Thyroid gland (tissue), 4 donors: ENCODE data around the gene DPYSL5. TPM values are rescaled to one million over a fixed set of nuclear protein-coding genes. Genes with fewer than 3 reads are reported as not detected.
"Not testable (repeated sequence)": the region's sequence is repeated elsewhere in the genome, so short reads cannot be mapped to it uniquely, and the experiment has no call there.

Experiments
- DNase-seq, 2 donors: peaks; one replicate each; pipeline ENCODE4 v3.0.0-alpha.2; 2019
- H3K27ac ChIP-seq, 3 donors: fragments of 200-600 bp; sonication (generic); 1 replicate in 2 of 3; 2 replicates in 1 of 3; pipeline ENCODE4 v1.5.1; 2016 to 2019; ENCODE audit warnings: mild to moderate bottlenecking in 1 of 3, moderate library complexity in 1 of 3
- H3K27me3 ChIP-seq: fragments of 200-600 bp; sonication (generic); one replicate; pipeline ENCODE4 v1.5.1; 2019
- H3K36me3 ChIP-seq, 2 donors: fragments of 200-600 bp; sonication (generic); one replicate each; pipeline ENCODE4 v1.5.1; 2016 to 2019
- H3K4me1 ChIP-seq, 2 donors: fragments of 200-600 bp; sonication (generic); one replicate each; pipeline ENCODE4 v1.5.1; 2017 to 2019
- H3K4me3 ChIP-seq, 3 donors: fragments of 200-600 bp; sonication (generic); replicated peaks in 1 of 3; 1 replicate in 2 of 3; 2 replicates in 1 of 3; pipeline ENCODE4 v1.5.1; 2016; ENCODE audit warnings: mild to moderate bottlenecking in 1 of 3
- H3K9me3 ChIP-seq: fragments of 200-600 bp; sonication (generic); one replicate; pipeline ENCODE4 v1.5.1; 2017
- POLR2A ChIP-seq, 2 donors: fragments of 450-650 bp; IDR thresholded peaks; one replicate each; pipeline ENCODE4 v1.6.1; 2017; ENCODE audit warnings: antibody characterized with exemption in 2 of 2, mild to moderate bottlenecking in 2 of 2, moderate library complexity in 1 of 2
- WGBS, 2 donors: methylation state at CpG; one replicate each; pipeline ENCODE4 v1.1.5; 2017; 5-methylcytosine and 5-hydroxymethylcytosine counted together
- intact Hi-C: fragments of 100-400 bp; cut with DNase I; formaldehyde crosslinking; loops from one replicate; pipeline ENCODE4 v1.15.1; 2023
- total RNA-seq, 4 donors: library from RNA; depleted of rRNA; stranded (reverse); fragments of >200 nt; gene quantifications; one replicate each; pipeline ENCODE4 v1.2.3, GENCODE V29; 2016
- TF ChIP-seq, protein P1 (sequence below), 6 experiments: fragments of 200-600 bp in 3 of 6; fragments of 450-650 bp in 3 of 6; sonication (generic) in 3 of 6; IDR thresholded peaks; one replicate each; pipeline ENCODE4 v1.5.1; 2016 to 2019; ENCODE audit warnings: antibody characterized with exemption in 6 of 6, mild to moderate bottlenecking in 2 of 6, inconsistent platforms in 1 of 6, moderate library complexity in 1 of 6

Gene DPYSL5
- total RNA-seq, 4 donors from 2014 or later = not detected

DNA sequence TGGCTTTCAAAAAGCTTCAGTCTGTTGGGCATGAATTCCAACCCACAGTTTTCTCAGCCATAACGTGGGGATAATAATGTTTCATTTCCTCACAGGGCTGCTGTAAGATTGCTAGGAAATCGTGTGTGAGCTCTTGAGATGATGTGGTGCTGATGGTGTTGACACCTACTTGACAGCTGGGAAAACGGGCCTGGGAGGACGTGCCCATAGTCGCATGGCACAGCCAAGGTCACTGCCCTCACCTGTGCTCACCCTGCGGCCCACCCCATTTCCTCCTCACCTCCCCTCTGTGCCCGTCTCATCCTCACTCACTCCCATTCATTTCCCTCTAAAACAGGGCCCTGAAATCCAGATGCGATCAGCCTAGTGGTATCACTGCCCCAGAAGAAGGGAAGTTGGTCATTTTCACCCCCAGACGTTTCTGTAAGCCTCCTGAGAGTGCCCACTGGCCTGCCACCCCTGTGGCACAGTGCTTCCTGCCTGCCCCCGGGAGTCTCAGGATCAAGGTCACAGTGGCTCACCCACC is 33.0 kb downstream of the DPYSL5 start:
- no peaks in the 10 kb centered on the region for H3K27me3 ChIP-seq
- H3K9me3 ChIP-seq = no peaks in the 10 kb centered on the region
- WGBS, 2 donors = 79 to 81% methylated on average over 10 of the region's 10 CpGs
- H3K4me1 ChIP-seq = no peaks in the 10 kb centered on the region
- no peak overlapping the region for H3K4me3 ChIP-seq
- intact Hi-C loops = no loop called here
- no peaks in the 10 kb centered on the region for H3K36me3 ChIP-seq
- no peak overlapping the region for H3K27ac ChIP-seq
- DNase-seq = no peak
- TF ChIP-seq POLR2A (IDR thresholded peaks at IDR 0.05) = no peak
- TF ChIP-seq, protein P1, sequence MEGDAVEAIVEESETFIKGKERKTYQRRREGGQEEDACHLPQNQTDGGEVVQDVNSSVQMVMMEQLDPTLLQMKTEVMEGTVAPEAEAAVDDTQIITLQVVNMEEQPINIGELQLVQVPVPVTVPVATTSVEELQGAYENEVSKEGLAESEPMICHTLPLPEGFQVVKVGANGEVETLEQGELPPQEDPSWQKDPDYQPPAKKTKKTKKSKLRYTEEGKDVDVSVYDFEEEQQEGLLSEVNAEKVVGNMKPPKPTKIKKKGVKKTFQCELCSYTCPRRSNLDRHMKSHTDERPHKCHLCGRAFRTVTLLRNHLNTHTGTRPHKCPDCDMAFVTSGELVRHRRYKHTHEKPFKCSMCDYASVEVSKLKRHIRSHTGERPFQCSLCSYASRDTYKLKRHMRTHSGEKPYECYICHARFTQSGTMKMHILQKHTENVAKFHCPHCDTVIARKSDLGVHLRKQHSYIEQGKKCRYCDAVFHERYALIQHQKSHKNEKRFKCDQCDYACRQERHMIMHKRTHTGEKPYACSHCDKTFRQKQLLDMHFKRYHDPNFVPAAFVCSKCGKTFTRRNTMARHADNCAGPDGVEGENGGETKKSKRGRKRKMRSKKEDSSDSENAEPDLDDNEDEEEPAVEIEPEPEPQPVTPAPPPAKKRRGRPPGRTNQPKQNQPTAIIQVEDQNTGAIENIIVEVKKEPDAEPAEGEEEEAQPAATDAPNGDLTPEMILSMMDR (IDR thresholded peaks at IDR 0.05) = no peak

DNA sequence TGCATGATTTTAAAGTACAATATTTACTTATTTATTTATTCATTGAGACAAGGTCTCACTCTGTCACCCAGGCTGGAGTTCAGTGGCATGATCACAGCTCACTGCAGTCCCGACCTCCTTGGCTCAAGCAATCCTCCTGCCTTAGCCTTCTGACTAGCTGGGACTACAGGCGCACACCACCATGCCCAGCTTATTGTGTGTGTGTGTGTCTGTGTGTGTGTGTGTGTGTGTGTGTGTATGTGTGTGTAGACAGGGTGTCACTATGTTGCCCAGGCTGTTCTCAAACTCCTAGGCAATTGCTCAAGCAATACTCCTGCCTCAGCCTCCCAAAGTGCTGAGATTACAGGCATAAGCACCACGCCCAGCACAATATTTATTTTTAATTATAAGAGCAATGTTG is 34.3 kb downstream of the DPYSL5 start:
- H3K4me1 ChIP-seq, H3K9me3 ChIP-seq, H3K27me3 ChIP-seq, H3K4me3 ChIP-seq, intact Hi-C loops, H3K36me3 ChIP-seq, H3K27ac ChIP-seq, DNase-seq: not testable (repeated sequence)
- 78 to 82% methylated on average over 3 of the region's 3 CpGs for WGBS, 2 donors

DNA sequence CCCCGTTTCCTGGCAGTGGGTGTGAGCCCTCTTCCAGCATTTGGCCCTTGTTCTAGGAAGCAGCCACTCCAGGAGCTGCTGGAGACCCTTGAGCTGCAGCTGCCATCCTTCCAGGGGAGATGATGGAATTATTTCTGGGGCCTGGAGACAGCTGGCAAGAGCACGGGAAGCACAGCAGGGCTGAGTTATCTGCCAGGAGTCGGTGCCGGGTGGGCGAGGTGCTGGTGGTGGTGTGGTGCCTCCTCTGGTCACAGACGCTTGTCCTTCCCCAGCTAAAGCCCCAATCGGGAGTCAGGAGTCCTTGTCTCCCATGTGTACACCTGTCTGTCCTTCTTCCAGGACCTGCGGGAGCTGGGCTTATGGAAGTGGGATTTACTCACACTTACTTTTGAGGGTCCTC is 36.0 kb downstream of the DPYSL5 start:
- Histone ChIP-seq H3K4me3 (no peak overlapping the region), H3K9me3 (no peaks in the 10 kb centered on the region), H3K4me1 (no peaks in the 10 kb centered on the region), H3K27ac (no peak overlapping the region), H3K27me3 (no peaks in the 10 kb centered on the region), H3K36me3 (no peaks in the 10 kb centered on the region)
- no peak for DNase-seq
- WGBS, 2 donors = 57 to 60% methylated on average over 4 to 7 of the region's 8 CpGs
- TF ChIP-seq, protein P1 (IDR thresholded peaks at IDR 0.05) = no peak
- TF ChIP-seq POLR2A (IDR thresholded peaks at IDR 0.05) = no peak
- intact Hi-C loops = no loop called here

DNA sequence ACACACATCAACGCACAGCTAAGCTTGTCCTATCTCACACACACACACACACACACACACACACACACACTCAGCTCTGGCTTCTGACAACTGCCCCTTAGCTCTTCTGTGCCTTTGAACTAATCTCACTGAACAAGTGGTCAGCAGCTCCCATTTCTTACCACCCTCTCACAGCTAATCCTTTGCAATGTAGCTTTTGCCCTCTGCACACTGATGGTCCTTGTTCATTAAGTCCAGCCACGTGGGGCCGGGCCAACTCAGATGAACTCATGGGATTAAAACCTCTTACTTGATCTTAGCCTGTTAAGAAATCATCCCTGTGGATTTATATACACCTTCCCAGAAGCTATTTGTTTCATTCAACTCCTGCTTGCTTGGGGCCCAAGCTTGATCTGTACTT is 36.6 kb downstream of the DPYSL5 start:
- Histone ChIP-seq H3K4me1 (no peaks in the 10 kb centered on the region), H3K9me3 (no peaks in the 10 kb centered on the region), H3K27ac (no peak overlapping the region), H3K27me3 (no peaks in the 10 kb centered on the region), H3K4me3 (no peak overlapping the region), H3K36me3 (no peaks in the 10 kb centered on the region)
- DNase-seq = no peak
- intact Hi-C loops = no loop called here
- 66 to 81% methylated on average over 3 of the region's 3 CpGs for WGBS, 2 donors
- no peak for TF ChIP-seq POLR2A (IDR thresholded peaks at IDR 0.05)
- TF ChIP-seq, protein P1 (IDR thresholded peaks at IDR 0.05) = no peak

DNA sequence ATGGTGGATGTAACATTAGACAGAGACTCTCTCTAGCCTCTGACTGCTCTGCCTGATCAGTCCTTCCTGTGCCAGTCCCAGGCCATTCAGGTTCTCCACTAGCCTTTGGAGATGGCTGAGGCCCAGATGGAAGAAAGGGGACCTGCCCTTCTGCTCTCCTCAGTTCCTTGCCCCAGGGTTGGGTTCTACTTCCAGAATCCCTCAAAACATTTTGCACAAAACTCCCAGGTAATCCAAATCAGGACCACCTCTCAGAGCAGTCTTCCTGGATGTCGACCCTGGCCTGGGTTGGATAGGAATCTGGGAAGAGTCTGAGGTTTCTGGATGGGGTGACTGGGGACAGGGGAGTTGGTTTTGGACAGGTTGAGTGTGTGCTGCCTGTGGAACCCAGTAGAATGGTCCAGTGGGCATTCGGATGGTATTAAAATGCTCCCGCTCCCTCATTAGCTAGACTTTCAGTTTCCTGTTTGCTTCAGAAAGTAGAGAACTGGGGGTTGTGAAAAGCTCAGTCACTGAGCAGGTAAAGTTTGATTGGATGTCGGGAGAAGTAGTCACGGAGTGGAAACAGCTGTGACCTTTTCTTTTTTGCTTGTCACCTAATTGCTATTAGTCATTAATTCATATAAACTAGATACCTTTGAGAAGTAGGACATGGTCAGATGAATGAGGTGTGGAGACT is 37.9 kb downstream of the DPYSL5 start:
- intact Hi-C loops = no loop called here
- TF ChIP-seq POLR2A (IDR thresholded peaks at IDR 0.05) = no peak
- TF ChIP-seq, protein P1 (IDR thresholded peaks at IDR 0.05) = no peak
- 82 to 85% methylated on average over 5 of the region's 5 CpGs for WGBS, 2 donors

More for the DNA sequence above, 37.9 kb downstream of the DPYSL5 start:
- no peaks in the 10 kb centered on the region for H3K36me3 ChIP-seq
- no peak for DNase-seq
- no peaks in the 10 kb centered on the region for H3K4me1 ChIP-seq
- H3K27ac ChIP-seq = no peak overlapping the region
- H3K27me3 ChIP-seq = no peaks in the 10 kb centered on the region
- no peak overlapping the region for H3K4me3 ChIP-seq
- H3K9me3 ChIP-seq = no peaks in the 10 kb centered on the region
